Tongue (tissue), 2 donors: ENCODE measurements around the gene SRRM2. TPM values are rescaled to one million over a fixed set of nuclear protein-coding genes. Genes with fewer than 3 reads are reported as not detected.
A peak's percentile ranks its signal among the peaks of the same experiment; 100 is the strongest.

Experiments
- DNase-seq: peaks from one replicate; pipeline ENCODE4 v3.0.0-alpha.2; 2015
- total RNA-seq: library from RNA; depleted of rRNA; stranded (reverse); fragments of >200 nt; gene quantifications from one replicate; pipeline ENCODE4 v1.2.3, GENCODE V29; 2014

SRRM2 gene
- total RNA-seq, 1 donor from 2014 or later, result 170 TPM

DNA sequence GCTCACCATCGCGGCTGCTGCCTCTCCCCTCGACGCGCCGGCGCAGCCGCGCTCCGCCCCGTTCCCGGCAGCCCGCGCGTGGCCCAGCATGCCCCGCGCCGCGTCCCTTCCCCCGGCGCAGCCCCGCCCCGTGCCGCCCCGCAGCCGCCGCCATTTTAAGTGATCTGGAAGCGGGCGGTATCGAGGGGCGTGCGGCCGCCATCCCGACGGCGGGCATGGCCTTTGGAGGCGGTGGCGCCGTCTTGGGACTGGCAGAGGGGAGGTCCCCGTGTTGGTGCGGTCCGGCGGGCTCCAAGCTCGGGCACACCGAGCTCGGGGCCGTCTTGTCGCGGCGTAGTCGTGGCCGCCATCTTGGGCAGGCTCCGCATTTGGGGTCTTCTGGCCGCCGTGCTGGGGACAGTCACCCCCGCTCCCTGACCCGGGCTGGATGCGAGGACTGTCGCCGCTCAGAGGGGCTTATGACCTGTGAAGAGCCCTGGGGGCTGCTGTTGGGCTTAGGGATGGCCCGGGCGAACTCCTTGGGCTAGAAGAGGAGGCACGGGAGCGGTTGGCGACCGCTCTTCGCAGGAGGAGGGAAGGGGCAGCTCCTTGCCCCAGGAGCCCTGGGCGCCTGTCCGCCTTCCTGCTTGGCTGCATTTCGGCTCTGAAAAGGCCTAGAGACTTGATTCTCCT lies 24.9 kb downstream of the SRRM2 start, which contains the start of gene ELOB:
ELOB (minus strand) TSS at position 50 of the 672 bp plus-strand sequence; CDS start at position 9, 41 bp downstream.
- peak; percentile 95 for DNase-seq

DNA sequence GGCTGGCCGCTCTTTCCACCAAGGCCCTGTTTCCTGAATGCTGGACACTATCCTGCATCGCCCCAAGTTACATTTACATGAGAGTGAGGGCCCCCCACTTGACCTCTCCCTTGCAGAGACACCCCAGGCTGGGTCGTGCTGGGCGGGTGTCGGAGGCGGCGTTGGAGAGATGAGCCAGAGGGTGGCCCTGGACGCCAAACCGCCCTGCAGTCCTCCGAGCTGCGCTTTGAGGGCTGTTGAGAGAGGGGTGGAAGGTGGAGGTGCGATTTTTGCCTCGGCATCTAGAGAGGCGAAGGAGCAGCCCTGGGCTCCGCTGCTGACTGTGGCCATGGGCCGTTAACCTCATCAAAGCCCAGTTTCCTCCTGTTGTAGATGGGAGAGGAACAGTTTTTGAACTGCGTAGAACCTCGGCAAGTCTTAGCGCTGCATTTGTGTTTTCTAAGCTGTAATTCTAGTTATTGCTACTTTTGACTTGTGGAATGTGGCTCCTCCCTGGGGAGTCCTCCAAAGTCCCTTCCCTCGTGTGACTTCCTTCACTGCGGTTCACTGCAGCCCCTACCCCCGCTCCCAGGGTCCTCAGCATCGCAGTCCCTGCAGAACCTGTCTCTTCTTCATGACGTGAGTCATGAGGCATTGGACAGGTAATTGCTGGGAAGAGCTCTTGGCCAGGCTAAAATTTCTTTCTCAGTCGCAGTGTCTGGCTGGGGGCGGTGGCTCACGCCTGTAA lies 25.6 kb downstream of the SRRM2 start:
- DNase-seq, result peak; percentile 35

DNA sequence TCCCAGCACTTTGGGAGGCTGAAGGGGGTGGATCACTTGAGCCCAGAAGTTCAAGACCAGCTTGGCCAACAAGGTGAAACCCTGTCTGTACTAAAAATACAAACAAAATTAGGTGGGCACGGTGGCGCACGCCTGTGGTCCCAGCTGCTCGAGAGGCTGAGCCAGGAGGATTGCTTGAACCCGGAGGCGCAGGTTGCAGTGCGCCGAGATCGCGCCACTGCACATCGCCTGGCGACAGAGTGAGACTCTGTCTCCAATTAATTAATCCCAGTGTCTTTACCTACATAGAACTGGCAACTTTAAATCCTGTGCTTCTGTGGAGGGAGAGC lies 26.2 kb downstream of the SRRM2 start:
- DNase-seq, result no peak

DNA sequence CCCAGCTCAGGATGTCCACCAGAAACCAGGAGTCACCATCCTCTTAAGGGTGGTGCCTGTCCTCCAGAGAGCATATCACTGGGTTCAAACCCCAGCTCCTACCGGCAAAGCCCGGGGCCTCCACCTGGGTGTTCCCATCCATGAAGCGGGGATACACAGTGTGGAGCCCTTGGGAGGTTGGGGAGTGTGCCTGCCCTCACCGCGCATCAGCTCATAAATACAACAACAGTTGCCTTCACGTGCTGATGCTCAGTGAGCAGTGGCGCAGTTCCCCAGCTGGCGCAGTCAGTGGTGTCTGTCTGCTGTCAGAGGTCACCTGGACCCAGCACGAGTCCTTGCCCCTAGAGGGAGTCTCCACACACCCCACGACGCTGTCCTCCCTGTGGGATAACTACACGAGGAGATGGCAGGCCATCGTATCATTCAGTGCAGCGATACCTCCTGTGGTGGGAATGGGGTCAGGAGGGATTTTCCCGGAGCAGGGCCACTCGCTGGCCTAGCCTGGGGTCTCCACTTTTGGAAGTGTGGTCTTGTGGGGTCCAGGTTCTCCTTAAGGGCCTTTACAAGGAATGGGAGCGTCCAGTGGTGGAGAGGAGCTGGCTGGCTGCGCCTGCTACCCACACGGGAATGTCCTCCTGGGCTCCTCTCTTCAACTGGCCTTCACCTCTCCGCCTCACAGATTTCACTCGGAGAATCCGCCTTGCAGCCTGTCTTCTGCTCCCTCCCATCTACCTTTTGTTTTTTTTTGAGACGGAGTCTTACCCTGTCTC lies 26.9 kb downstream of the SRRM2 start:
- no peak for DNase-seq

DNA sequence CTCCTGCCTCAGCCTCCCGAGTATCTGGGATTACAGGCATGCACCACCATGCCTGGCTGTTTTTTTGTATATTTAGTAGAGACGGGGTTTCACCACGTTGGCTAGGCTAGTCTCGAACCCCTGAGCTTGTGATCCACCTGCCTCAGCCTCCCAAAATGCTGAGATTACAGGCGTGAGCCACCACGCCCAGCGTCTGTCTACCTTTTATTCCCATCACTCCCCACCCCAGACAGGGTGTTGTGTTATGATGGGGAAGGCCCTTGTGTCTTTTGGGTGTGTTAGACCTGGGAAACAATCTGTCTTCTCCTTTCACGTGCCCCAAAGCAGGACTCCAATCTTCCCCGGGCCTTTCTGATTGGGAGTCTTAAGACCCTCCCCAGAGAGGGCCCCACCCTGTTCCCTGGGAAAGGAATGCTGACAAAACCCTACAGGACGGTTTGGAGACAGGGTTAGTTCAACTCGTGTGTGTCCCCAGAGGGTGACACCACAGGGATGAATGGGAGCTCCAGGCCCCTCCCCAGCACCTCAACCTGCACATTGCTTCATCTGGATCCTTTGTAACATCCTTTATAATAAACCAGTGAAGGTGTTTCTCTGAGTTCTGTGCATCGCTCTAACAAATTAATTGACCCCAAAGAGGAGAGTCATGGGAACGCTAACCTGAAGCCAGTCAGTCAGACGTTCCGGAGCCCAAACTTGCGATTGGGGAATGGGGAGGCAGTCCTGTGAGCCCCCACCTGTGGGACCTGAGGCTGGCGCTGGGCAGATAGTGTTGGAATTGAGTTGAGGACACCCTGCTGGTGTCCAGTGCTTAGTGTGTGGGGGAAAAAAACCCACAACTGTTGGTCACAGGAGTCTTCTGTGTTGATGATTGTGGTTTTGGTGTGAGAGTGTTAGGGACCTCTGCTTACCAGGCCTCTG lies 27.8 kb downstream of the SRRM2 start:
- DNase-seq, result no peak

DNA sequence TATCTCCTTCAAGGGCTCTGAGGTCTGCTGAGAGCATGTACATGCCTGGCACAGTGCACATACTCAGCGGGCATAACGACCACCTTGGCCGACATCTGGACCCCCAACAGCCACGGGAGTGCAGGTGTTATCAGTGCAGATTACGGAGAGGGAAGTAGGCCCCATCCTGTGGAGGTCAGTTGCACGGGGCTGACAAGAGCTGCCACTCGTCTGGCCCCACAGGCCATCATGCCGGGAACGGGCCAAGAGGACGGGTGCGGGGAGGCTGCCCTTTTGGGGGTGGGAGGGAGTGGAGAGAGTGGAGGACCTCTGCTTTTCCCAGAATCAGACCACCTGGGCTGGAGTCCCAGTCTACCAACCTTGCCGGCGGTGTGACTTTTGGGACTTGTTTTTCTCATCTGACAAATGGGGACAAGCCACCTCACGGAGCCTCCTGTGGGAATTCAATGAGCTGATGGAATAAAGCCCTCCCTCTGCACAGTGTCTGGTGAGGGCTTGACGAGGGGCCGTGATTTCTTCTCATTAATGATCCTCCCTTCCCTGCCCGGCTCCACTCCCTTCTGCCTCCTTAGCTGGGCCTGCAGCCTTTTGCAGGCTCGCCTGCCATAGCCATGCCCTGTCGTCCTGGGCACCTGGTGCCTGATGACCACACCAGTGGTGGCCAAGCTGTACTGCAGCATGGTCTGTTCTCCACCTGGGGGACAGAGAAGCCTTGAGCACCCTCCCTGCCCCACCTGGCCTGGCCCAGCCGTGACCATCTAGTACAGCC lies 30.3 kb downstream of the SRRM2 start:
- DNase-seq, result no peak

DNA sequence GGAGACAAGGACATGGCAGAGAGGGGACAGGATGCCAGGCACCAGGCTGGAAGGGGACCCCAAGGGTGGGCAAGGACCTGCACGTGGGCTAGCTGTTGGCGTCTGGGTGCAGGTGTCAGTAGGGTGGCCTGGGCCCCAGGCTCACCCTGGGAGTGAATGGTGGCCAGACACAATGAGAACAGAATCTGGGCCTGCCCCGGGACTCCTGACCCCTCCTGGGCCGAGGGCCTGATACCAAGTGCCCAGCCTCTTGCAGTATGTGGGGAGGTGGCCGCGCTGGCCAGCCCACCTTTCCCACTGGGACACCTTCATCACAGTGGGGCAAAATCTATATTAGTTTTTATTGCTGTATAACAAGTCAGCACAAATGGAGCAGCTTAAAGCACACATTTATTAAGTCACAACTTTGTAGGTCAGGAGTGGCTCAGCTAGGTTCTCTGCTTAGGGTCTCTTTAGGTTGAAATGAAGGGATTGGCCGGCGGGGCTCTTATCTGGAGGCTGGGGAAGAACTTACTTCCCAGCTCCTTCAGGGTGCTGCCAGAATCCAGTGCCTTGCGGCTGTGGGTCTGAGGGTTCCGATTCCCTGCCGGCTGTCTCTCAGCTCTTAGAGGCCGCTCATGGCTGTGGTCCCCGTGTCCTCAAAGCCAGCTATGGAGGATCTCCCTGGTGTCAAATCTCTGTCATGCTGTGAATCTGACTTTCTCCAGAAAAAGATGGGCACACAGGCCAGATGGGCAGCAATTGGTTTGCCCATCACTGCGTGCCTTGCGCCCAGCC lies 31.3 kb downstream of the SRRM2 start:
- DNase-seq, result no peak

DNA sequence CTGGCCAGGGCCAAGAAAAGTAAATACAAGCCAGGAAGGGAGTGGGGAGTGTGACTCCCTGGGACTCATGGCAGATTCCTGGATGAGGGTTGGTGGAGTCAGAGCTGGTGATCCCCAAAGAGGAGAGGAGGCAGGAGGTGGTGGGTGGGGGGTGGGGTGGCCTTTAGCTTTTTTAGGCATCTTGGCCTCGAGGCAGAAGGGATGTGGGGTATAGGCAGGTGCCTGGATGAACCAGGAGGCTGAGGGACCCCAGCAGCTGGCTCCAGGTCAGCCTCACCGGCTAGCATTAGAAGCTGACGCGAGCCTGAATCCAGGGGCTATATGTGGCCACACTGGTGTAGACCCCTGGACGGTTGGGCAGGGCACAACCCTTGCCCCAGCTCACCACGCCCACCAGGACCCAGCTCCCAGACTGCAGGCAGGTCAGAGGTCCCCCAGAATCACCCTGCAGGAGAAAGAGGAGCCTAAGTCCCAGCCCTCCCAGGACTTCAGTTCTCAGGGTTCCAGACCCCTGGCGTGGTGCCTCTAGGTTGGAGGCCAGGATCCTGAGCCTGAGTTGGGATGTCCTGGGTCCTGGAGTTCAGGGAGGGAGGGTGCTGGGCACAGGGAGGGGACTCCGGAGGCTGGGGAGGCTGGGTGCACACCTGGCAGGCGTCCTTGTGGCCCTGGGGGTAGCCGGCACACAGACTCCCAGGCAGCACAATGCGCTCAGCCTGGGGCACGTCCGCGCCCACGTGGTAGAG lies 32.1 kb downstream of the SRRM2 start:
- DNase-seq, result no peak

DNA sequence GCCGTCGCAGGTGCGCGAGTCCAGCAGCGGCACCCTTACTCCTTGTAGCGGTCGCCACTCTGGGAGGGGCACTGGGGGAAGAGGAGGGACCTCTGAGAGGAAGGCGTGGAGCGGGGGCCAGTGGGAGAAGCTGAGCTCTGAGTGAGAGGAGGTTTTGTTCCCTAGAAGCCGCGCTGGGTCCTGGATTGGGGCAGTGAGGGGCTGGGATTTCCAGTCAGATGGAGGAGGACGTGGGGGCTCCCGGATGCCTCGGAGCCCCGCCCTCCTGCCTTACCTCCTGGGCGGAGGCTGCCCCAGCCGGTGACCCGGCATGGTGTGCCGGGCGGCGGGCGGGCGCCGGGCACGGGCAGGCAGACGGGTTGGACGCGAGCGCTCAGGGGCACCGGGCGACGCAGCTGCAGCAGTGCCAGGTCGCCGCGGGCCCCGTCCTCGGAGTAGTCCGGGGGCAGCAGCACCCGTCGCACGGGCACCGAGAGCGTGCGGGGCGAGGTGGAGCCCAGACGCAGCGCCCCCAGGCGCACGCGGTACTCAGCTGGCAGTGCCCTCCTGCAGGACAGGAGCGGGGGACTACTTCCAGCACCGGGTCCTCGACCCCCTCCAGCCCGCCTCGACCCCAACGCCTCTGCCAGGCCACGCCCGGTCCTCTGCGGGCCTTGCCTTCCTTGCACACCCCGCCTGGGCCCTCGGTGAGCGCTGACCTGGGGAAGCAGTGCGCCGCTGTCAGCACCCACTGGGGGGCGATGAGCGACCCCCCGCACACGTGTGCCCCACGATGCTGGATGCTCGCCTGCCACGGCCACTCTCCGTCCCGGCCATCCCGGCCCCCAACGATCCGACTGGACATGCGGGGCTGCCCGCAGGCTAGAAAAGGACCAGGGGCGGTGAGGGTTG lies 32.9 kb downstream of the SRRM2 start:
- DNase-seq, result no peak

DNA sequence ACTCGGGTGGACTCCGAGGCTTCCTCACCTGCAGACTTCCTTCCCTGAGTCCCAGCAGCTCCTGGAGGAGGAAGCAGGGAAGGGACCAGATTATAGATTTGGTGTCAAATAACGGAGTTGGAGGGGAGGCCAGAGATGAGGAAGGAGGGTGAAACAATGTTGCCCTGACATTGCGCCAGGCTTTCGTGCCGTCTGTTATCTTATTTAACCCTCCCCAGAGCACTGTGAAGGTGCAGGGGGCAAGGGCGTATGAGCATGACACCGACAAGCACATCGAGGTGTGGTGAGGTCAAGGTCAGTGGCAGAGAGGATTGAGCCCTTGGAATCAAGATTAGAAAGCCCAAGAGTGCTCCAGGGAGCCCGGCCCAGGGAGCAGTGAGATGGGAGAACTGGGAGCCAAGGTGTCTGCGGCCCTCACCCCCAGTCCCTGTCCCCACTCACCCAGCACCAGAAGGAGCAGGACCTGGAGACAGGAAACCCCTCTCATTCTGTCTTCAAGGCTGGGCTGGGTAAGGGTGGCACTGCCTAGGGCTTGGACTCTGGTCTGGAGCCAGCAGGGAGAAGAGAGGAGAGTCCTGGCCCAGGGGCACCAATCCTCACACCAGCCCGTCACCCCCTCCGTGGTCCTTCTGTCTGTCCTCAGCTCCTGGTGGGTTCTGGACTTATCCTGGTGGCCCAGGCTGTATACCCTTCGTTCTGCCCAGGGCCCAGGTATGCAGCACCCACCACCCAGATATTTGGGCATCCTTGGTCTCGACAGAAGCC lies 33.8 kb downstream of the SRRM2 start:
- no peak for DNase-seq

DNA sequence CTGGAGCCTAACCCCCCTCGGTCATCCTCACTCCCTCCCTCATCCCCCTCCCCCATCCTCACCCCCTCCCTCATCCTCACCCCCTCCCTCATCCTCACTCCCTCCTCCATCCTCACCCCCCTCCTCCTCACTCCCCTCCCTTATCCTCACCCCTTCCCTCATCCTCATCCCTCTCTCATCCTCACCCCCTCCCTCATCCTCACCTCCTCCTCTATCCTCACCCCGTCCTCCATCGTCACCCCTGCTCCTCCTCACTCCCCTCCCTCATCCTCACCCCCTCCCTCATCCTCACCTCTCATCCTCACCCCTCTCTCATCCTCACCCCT lies 34.4 kb downstream of the SRRM2 start:
- no peak for DNase-seq

DNA sequence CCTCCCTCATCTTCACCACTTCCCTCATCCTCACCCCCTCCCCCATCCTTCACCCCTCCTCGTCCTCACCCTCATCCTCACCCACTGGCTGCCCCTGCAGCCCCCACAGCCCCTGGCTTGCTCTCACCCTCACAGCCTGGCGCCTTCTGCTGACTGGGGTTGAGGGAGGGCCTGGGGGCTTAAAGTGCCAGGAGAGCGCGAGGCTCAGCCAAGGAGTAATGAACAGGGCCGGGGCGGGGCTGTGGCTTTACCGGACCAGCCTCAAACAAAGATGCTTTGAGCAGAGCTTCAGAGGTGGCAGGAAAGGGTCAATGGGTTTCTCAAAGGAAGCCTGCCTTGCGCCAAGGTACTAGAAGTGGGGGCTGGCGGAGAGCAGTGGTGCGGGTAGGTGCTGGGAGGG lies 35.0 kb downstream of the SRRM2 start, which contains the start of gene PRSS33:
PRSS33 (minus strand) TSS at position 155 of the 400 bp plus-strand sequence. CDS start 1,013 bp downstream, outside the sequence.
- no peak for DNase-seq

DNA sequence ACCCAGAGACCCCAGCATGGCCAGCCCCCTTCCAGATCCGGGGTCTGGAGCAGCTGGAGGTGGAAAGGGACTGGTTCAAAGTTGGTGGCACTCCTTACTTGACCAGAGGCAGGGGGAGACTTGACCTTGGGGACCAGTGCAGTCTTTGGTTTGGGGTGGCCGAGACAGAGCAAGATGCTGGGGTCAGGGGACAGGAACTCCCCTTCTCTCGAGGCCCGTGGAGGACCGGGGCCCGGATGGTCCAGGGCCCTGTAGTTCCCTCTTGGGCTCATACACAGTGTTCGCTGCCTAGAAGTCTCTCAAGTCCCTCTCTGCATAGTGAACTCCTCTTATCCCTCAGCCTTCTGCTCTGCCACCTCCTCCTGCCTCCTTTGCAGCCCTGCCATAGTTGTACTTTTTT lies 35.5 kb downstream of the SRRM2 start:
- no peak for DNase-seq

DNA sequence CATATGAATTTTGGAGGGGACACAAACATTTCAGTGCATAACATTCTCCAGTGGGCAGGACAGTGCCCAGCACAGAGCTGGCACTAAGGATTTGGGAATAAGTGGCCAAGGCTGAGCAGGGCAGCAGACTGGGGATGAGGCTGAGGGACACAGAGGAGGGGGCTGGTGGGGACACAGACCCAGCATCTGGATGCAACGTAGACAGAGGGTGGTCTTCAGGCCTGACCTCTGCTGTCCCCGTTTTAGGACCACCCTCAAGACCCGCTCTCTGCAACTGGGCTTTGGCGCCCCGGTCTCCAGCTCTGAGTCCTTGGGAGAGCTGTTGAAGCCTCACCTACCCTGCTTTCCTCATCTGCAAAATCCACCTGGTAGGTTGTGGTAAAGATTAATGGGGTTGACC lies 38.2 kb downstream of the SRRM2 start:
- no peak for DNase-seq

DNA sequence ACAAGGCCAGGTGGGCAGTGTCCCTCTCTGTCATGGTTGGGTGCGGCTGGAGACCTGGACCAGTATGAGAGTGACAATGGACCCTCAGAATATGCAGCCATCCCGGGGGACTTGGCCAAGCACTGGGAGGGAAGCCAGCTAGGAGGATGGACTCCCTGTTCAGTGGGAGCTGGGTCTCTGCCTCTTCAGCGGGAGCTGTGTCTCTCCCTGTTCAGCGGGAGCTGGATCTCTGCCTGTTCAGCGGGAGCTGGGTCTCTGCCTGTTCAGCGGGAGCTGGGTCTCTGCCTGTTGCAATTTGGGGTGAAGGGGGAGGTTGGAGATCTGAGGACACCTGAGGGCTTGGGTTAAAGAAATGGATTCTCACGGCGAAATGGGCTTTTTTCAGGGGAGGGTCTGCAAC lies 38.7 kb downstream of the SRRM2 start:
- DNase-seq, result no peak

DNA sequence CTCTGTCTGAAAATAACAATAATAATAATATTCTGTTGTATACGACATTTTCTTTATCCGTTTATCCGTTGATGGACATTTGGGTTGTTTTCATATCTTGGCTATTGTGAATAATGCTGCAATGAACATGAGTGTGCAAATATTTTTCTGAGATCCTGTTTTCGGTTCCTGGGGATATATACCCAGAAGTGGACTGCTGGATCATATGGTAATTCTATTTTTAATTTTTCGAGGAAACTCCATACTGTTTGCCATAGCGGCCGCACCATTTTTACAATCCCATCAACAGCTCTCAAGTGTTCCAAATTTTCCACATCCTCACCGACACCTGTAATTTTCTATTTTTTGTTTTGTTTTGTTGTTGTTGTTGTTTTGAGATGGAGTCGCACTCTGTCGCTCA lies 40.5 kb downstream of the SRRM2 start:
- no peak for DNase-seq

DNA sequence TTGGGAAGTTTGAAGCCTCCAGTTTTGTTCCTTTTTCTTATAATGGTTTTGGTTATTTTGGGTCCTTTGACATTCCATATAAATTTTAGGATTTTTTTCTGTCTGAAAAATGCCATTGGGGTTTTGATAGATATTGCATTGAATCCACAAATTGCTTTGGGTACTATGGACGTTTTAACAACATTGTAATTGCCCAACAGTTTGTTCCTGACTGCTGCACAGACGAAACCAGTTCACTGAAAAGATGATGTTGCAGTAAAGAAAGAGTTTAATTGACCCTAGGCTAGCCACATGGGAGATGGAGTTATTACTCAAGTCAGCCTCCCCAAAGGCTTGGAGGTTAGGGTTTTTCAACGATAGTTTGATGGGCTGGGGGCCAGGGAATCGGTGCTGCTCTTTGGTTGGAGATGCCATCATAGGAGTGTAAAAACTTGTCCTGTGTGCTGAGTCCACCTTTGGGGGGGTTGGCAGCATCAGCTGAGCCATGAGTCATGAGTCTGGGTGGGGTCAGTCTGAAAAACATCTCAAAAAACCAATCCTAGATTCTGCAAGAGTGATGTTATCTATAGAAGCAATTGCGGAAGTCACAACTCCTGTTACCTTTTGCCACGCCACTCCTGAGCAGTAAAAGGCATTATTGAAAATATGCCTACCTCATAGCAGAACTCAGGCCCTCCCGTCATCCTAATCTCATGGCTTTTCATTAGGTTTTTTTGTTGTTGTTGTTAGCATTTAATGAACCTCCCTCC lies 43.1 kb downstream of the SRRM2 start:
- DNase-seq, result no peak
